ENCODE measurements around the gene WDR49. TPM values are rescaled to one million over a fixed set of nuclear protein-coding genes. Genes with fewer than 3 reads are reported as not detected.

Gene WDR49
- total RNA-seq, 1 experiment from 2014 or later: 0.34 TPM

DNA sequence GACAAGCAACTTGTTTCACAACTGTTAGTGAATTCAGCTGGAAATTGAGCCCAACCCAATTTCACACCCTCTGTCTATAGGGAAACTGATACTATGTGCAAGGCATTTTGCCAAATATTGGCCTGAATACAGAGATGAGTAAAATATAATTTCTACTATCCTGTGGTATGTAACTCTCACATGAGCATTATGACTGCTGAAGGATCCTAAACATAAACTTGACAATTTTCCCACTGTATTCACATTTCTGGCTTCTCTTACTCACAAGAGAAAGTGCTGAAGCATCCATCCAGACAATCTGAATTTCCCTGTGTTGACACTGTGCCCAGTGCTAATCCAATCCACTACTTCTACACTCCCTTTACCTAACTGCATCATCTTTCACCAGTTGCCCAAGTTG is 208.3 kb downstream of the WDR49 start:
- ChIA-PET CTCF (no interaction called here), RAD21 (ENCODE audit: low non-redundant PET in 1 of 2, low total read pairs in 2 of 2, uncharacterized antibody in 2 of 2, unreplicated experiment in 2 of 2) (no interaction called here), POLR2A (no interaction called here)
- TF ChIP-seq SIN3A (IDR thresholded peaks at IDR 0.05; ENCODE audit: low read depth): no peak
- no peak for TF ChIP-seq JUND (IDR thresholded peaks at IDR 0.05)
- TF ChIP-seq POLR2AphosphoS5 (IDR thresholded peaks at IDR 0.05; ENCODE audit: low read depth, low read length): no peak
- no peak for TF ChIP-seq SRF (IDR thresholded peaks at IDR 0.05; ENCODE audit: low read depth)
- TF ChIP-seq YY1 (IDR thresholded peaks at IDR 0.05; ENCODE audit: extremely low read depth, insufficient replicate concordance, low read depth, low read length): no peak
- no peak for TF ChIP-seq FOSL1 (IDR thresholded peaks at IDR 0.05; ENCODE audit: low read depth)
- no peak for TF ChIP-seq TCF7L2 (IDR thresholded peaks at IDR 0.05; ENCODE audit: borderline replicate concordance, extremely low read depth, insufficient read depth, insufficient read length)
- TF ChIP-seq CEBPB (IDR thresholded peaks at IDR 0.05; ENCODE audit: low read depth): no peak
- TF ChIP-seq EZH2 (IDR thresholded peaks at IDR 0.05): no peak
- TF ChIP-seq ELF1 (IDR thresholded peaks at IDR 0.05; ENCODE audit: borderline replicate concordance, low read depth): no peak
- TF ChIP-seq POLR2A (IDR thresholded peaks at IDR 0.05; ENCODE audit: borderline replicate concordance, extremely low read depth, insufficient read depth, insufficient read length): no peak
- intact Hi-C loops (cut with micrococcal nuclease): no loop called here
- Histone ChIP-seq H3K4me1 (ENCODE audit: control insufficient read depth in 1 of 2, insufficient read depth in 2 of 2, low read length in 2 of 2) (no peaks in the 10 kb centered on the region), H3K9me2 (ENCODE audit: insufficient read depth) (no peaks in the 10 kb centered on the region), H3K9me3 (ENCODE audit: control insufficient read depth in 1 of 2, insufficient read depth in 1 of 2, low read depth in 1 of 2, low read length in 2 of 2) (no peaks in the 10 kb centered on the region), H3K27ac (ENCODE audit: low read depth, low read length) (no peak overlapping the region), H2AFZ (ENCODE audit: low read depth, low read length, poor library complexity, severe bottlenecking) (no peak overlapping the region), H3K27me3 (ENCODE audit: insufficient read depth, low read length) (no peaks in the 10 kb centered on the region), H3K4me3 (replicated peaks in 1 of 2; ENCODE audit: low read depth in 1 of 2, low read length in 2 of 2) (no peak overlapping the region), H4K20me1 (ENCODE audit: insufficient read depth) (no peaks in the 10 kb centered on the region), H3K4me2 (ENCODE audit: low read length) (no peak overlapping the region), H3K9ac (ENCODE audit: low read length) (no peak overlapping the region), H3K36me3 (ENCODE audit: control insufficient read depth in 1 of 2, insufficient read depth in 2 of 2, low read length in 2 of 2) (no peaks in the 10 kb centered on the region), H3K79me2 (ENCODE audit: insufficient read depth, low read length) (no peaks in the 10 kb centered on the region)
- no peak for ATAC-seq
- BruUV-seq (replicated peaks): no TSS peak
- DNase-seq (ENCODE audit: low read depth, low spot score): no peak

DNA sequence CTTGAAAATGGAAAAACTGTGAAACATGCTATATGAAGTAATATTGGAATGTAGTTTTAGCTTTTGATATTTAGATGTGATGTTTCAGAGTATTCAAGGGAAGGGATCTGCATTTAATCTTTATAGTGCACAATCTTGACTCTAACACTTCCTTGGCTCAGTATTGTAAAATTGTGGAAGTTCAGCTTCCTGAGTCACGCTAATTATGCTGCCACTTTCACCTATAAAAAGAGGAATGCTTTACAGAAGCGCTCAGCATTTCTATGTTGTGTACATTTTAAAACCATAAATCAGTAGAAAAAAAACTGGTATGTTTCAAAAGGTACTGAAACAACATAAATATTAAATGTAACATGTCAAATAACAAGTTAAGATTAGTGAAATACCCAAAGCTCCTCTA is 212.5 kb downstream of the WDR49 start:
- TF ChIP-seq EZH2phosphoT487 (IDR thresholded peaks at IDR 0.05; ENCODE audit: borderline replicate concordance) (no peak), EGR1 (IDR thresholded peaks at IDR 0.05; ENCODE audit: low read depth) (no peak), CEBPB (IDR thresholded peaks at IDR 0.05; ENCODE audit: low read depth) (no peak), SP1 (IDR thresholded peaks at IDR 0.05; ENCODE audit: low read depth) (no peak), ELF1 (IDR thresholded peaks at IDR 0.05; ENCODE audit: borderline replicate concordance, low read depth) (no peak), POLR2AphosphoS5 (IDR thresholded peaks at IDR 0.05; ENCODE audit: low read depth, low read length) (no peak), EZH2 (IDR thresholded peaks at IDR 0.05) (no peak), YY1 (IDR thresholded peaks at IDR 0.05; ENCODE audit: extremely low read depth, insufficient replicate concordance, low read depth, low read length) (no peak), JUND (IDR thresholded peaks at IDR 0.05) (no peak), SRF (IDR thresholded peaks at IDR 0.05; ENCODE audit: low read depth) (no peak)
- TF ChIP-seq, protein P1, sequence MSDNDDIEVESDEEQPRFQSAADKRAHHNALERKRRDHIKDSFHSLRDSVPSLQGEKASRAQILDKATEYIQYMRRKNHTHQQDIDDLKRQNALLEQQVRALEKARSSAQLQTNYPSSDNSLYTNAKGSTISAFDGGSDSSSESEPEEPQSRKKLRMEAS (IDR thresholded peaks at IDR 0.05): no peak
- TF ChIP-seq, protein P2, sequence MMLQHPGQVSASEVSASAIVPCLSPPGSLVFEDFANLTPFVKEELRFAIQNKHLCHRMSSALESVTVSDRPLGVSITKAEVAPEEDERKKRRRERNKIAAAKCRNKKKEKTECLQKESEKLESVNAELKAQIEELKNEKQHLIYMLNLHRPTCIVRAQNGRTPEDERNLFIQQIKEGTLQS (IDR thresholded peaks at IDR 0.05): no peak
- Histone ChIP-seq H3K4me3 (replicated peaks in 1 of 2; ENCODE audit: low read depth in 1 of 2, low read length in 2 of 2) (no peak overlapping the region), H3K27ac (ENCODE audit: low read depth, low read length) (no peak overlapping the region), H3K4me1 (ENCODE audit: control insufficient read depth in 1 of 2, insufficient read depth in 2 of 2, low read length in 2 of 2) (no peaks in the 10 kb centered on the region), H3K79me2 (ENCODE audit: insufficient read depth, low read length) (no peaks in the 10 kb centered on the region), H3K36me3 (ENCODE audit: control insufficient read depth in 1 of 2, insufficient read depth in 2 of 2, low read length in 2 of 2) (no peaks in the 10 kb centered on the region), H3K4me2 (ENCODE audit: low read length) (no peak overlapping the region), H3K9me2 (ENCODE audit: insufficient read depth) (no peaks in the 10 kb centered on the region), H3K9me3 (ENCODE audit: control insufficient read depth in 1 of 2, insufficient read depth in 1 of 2, low read depth in 1 of 2, low read length in 2 of 2) (no peaks in the 10 kb centered on the region), H3K27me3 (ENCODE audit: insufficient read depth, low read length) (no peaks in the 10 kb centered on the region), H2AFZ (ENCODE audit: low read depth, low read length, poor library complexity, severe bottlenecking) (no peak overlapping the region), H3K9ac (ENCODE audit: low read length) (no peak overlapping the region), H4K20me1 (ENCODE audit: insufficient read depth) (no peaks in the 10 kb centered on the region)
- intact Hi-C loops (cut with micrococcal nuclease): no loop called here
- ATAC-seq (no peak), DNase-seq (ENCODE audit: low read depth, low spot score) (no peak)
- ChIA-PET RAD21 (ENCODE audit: low non-redundant PET in 1 of 2, low total read pairs in 2 of 2, uncharacterized antibody in 2 of 2, unreplicated experiment in 2 of 2) (no interaction called here), CTCF (interaction anchor here (0.7 kb wide), 1 partner anchor 726 kb away, joined by 3 read pairs; no protein-coding TSS in a partner anchor), POLR2A (no interaction called here)
- BruUV-seq (replicated peaks): no TSS peak
